ENCODE data around the gene TMEM87B.

TMEM87B gene

GRCh38 chr2:112054847-112055729 lies at the start of gene TMEM87B:
Gene TMEM87B, plus strand, starts transcription at chr2:112055269. Its CDS starts 323 bp downstream, at chr2:112055592.
- peak; percentile 62 to 63 for DNase-seq

GRCh38 chr2:112005406-112006075 lies 49.5 kb upstream of the TMEM87B start:
- DNase-seq, result no peak

GRCh38 chr2:112006076-112006410 lies 49.0 kb upstream of the TMEM87B start:
- no peak for DNase-seq

GRCh38 chr2:112007493-112007892 lies 47.6 kb upstream of the TMEM87B start:
- DNase-seq, result no peak

- no peak for DNase-seq
Measured at GRCh38 chr2:112008910-112009485, 46.1 kb upstream of the TMEM87B start.

GRCh38 chr2:112010751-112011150 lies 44.3 kb upstream of the TMEM87B start:
- DNase-seq, result no peak

- DNase-seq, result no peak
Measured at GRCh38 chr2:112012556-112012955, 42.5 kb upstream of the TMEM87B start.

GRCh38 chr2:112018846-112019245 lies 36.2 kb upstream of the TMEM87B start:
- DNase-seq, result no peak

GRCh38 chr2:112019569-112019982 lies 35.5 kb upstream of the TMEM87B start:
- DNase-seq, result no peak

GRCh38 chr2:112020561-112020960 lies 34.5 kb upstream of the TMEM87B start:
- DNase-seq, result no peak

- no peak for DNase-seq
Measured at GRCh38 chr2:112021290-112021689, 33.8 kb upstream of the TMEM87B start.

- no peak for DNase-seq
Measured at GRCh38 chr2:112021781-112022231, 33.3 kb upstream of the TMEM87B start.

- no peak for DNase-seq
Measured at GRCh38 chr2:112023707-112024106, 31.4 kb upstream of the TMEM87B start.

- no peak for DNase-seq
Measured at GRCh38 chr2:112024231-112024630, 30.8 kb upstream of the TMEM87B start.

GRCh38 chr2:112024896-112025491 lies 30.1 kb upstream of the TMEM87B start:
- no peak for DNase-seq

- no peak for DNase-seq
Measured at GRCh38 chr2:112026509-112026908, 28.6 kb upstream of the TMEM87B start.

GRCh38 chr2:112027767-112028166 lies 27.3 kb upstream of the TMEM87B start:
- no peak for DNase-seq

- no peak for DNase-seq
Measured at GRCh38 chr2:112029164-112029563, 25.9 kb upstream of the TMEM87B start.

- no peak for DNase-seq
Measured at GRCh38 chr2:112031473-112032223, 23.4 kb upstream of the TMEM87B start.

- no peak for DNase-seq
Measured at GRCh38 chr2:112032224-112032586, 22.9 kb upstream of the TMEM87B start.

GRCh38 chr2:112032689-112033465 lies 22.2 kb upstream of the TMEM87B start:
- no peak for DNase-seq

- no peak for DNase-seq
Measured at GRCh38 chr2:112033600-112033999, 21.5 kb upstream of the TMEM87B start.

Data from cerebellar nuclear complex (tissue), 1 donor.